ENCODE measurements around the gene FOXN3. TPM values are rescaled to one million over a fixed set of nuclear protein-coding genes. Genes with fewer than 3 reads are reported as not detected.
A peak's percentile ranks its signal among the peaks of the same experiment; 100 is the strongest.

The FOXN3 gene
- total RNA-seq, 1 experiment from 2014 or later = 125 TPM

- H3K9me3 ChIP-seq (ENCODE audit: control insufficient read depth, low read depth, low read length) = no peaks in the 10 kb centered on the region
- no peak overlapping the region for H2BK5ac ChIP-seq (ENCODE audit: insufficient read length, low read length)
- no peak overlapping the region for H3K18ac ChIP-seq (ENCODE audit: insufficient read length, low read depth, low read length)
- H3K23me2 ChIP-seq (ENCODE audit: insufficient read length, low read depth, low read length, poor library complexity, severe bottlenecking) = no peaks in the 10 kb centered on the region
- H3K9me3 Mint-ChIP-seq = peaks cover 3 to 13% of the 10 kb centered on the region in 2 experiments; a peak in 4 of 5 replicates
- H3K14ac ChIP-seq (ENCODE audit: insufficient read depth, low read length) = no peak overlapping the region
- H2AFZ ChIP-seq (ENCODE audit: low read length) = no peak overlapping the region
- H3K4me3 Mint-ChIP-seq = no peak overlapping the region
- peaks cover 5 to 33% of the 10 kb centered on the region in 2 experiments for H3K4me1 Mint-ChIP-seq
- H4K20me1 ChIP-seq (ENCODE audit: control insufficient read depth, insufficient read depth, insufficient read length) = no peaks in the 10 kb centered on the region
- H3K56ac ChIP-seq (ENCODE audit: insufficient read length, low read depth, low read length) = no peak overlapping the region
- H4K8ac ChIP-seq (replicated peaks; ENCODE audit: insufficient read length, low read depth, low read length) = no peak overlapping the region
- no peak for TF ChIP-seq CTCF (conservative IDR thresholded peaks at IDR 0.05)
- no peaks in the 10 kb centered on the region for H3K27me3 Mint-ChIP-seq (ENCODE audit: low read depth)
- DNase-seq = no peak
- no peak overlapping the region for H2BK120ac ChIP-seq (ENCODE audit: low read depth, low read length, poor library complexity, severe bottlenecking)
- no peak overlapping the region for H3K4ac ChIP-seq (ENCODE audit: low read depth, low read length)
- H3K4me1 ChIP-seq (ENCODE audit: insufficient read depth, low read length) = no peaks in the 10 kb centered on the region
- peak overlapping the region; percentile 32 to 91 (median 56); a peak in 4 of 7 replicates for H3K27ac Mint-ChIP-seq
- H3K27me3 ChIP-seq (ENCODE audit: insufficient read depth, low read length) = no peaks in the 10 kb centered on the region
- H4K91ac ChIP-seq (ENCODE audit: insufficient read length, low read depth, low read length) = no peak overlapping the region
- no peak overlapping the region for H2AK5ac ChIP-seq (ENCODE audit: insufficient read length, low read length)
- H3K9ac ChIP-seq (ENCODE audit: extremely low read depth, insufficient read length, low read length) = no peak overlapping the region
- H3K79me2 ChIP-seq (ENCODE audit: insufficient read depth, low read length) = peaks cover 49% of the 10 kb centered on the region; the same call in 1 of the 2 replicates
- no peak overlapping the region for H3K4me2 ChIP-seq (ENCODE audit: insufficient read depth, insufficient read length, low read length)
- no peak overlapping the region for H2BK15ac ChIP-seq (ENCODE audit: low read depth, low read length)
- H2BK20ac ChIP-seq (ENCODE audit: low read depth, low read length, poor library complexity, severe bottlenecking) = no peak overlapping the region
- no peak overlapping the region for H3T11ph ChIP-seq (ENCODE audit: low read length)
- peaks cover 39 to 47% (median 43%) of the 10 kb centered on the region in 3 experiments for H3K36me3 Mint-ChIP-seq (ENCODE audit: insufficient read depth in 1 of 3, low read depth in 3 of 3)
- no peak overlapping the region for H3K27ac ChIP-seq (ENCODE audit: insufficient read length, low read depth, low read length)
- no CpG with 5 or more reads among the region's 9 CpGs for WGBS (ENCODE audit: extremely low coverage, insufficient read length, low lambda C conversion rate)
- H4K5ac ChIP-seq (ENCODE audit: insufficient read length, low read depth, low read length) = no peak overlapping the region
- H3K79me1 ChIP-seq (ENCODE audit: insufficient read depth, low read depth, low read length, poor library complexity, severe bottlenecking) = peaks cover 6% of the 10 kb centered on the region
- no peak overlapping the region for H3K23ac ChIP-seq (ENCODE audit: insufficient read length, low read depth, low read length)
- no peak overlapping the region for H2BK12ac ChIP-seq (ENCODE audit: insufficient read length, low read depth, low read length)
These were observed 38.0 kb downstream of the FOXN3 start for GRCh38 chr14:89379006-89379405.
